ENCODE data around the gene MANF. TPM values are rescaled to one million over a fixed set of nuclear protein-coding genes. Genes with fewer than 3 reads are reported as not detected.

MANF gene
- total and polyA plus RNA-seq, 2 of the 13 experiments (the other 11 are each of a cell fraction or from before 2014, with no cell fraction given): 55.4 to 269 TPM

DNA sequence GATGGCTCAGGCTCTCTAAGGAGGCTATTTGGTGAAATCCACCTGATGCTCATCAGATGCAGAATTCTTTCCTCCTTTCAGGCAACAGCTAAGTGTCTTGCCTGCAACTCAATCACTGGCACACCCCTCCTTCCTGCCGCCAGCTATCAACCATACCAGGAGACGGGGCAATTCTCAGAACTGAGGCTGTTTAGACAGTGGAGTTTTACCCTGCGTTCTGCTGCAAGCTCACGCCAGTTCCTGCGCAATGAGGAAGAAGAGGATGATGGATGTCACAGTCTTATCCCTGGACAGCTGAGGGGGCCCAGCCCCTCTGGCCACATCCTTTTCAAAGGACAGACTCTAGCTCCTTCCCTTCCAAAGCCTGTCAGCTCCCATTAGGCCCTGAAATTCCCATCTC is 7.0 kb upstream of the MANF start:
- no peak for FAIRE-seq
- CTCF ChIA-PET (ENCODE audit: low intra/inter-chr PET ratio, low total read pairs): no interaction called here
- BruUV-seq (replicated peaks): no TSS peak
- DNase-seq (ENCODE audit: low spot score): no peak
- TF ChIP-seq SALL2 (CRISPR knock-in tag; IDR thresholded peaks at IDR 0.05): no peak
- TF ChIP-seq, protein P1, sequence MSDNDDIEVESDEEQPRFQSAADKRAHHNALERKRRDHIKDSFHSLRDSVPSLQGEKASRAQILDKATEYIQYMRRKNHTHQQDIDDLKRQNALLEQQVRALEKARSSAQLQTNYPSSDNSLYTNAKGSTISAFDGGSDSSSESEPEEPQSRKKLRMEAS (IDR thresholded peaks at IDR 0.05): no peak
- no peak for TF ChIP-seq SOX13 (IDR thresholded peaks at IDR 0.05)
- TF ChIP-seq SOX13 (CRISPR knock-in tag; conservative IDR thresholded peaks at IDR 0.05 in 1 of 2, IDR thresholded peaks at IDR 0.05 in 1 of 2): no peak
- TF ChIP-seq, protein P2, sequence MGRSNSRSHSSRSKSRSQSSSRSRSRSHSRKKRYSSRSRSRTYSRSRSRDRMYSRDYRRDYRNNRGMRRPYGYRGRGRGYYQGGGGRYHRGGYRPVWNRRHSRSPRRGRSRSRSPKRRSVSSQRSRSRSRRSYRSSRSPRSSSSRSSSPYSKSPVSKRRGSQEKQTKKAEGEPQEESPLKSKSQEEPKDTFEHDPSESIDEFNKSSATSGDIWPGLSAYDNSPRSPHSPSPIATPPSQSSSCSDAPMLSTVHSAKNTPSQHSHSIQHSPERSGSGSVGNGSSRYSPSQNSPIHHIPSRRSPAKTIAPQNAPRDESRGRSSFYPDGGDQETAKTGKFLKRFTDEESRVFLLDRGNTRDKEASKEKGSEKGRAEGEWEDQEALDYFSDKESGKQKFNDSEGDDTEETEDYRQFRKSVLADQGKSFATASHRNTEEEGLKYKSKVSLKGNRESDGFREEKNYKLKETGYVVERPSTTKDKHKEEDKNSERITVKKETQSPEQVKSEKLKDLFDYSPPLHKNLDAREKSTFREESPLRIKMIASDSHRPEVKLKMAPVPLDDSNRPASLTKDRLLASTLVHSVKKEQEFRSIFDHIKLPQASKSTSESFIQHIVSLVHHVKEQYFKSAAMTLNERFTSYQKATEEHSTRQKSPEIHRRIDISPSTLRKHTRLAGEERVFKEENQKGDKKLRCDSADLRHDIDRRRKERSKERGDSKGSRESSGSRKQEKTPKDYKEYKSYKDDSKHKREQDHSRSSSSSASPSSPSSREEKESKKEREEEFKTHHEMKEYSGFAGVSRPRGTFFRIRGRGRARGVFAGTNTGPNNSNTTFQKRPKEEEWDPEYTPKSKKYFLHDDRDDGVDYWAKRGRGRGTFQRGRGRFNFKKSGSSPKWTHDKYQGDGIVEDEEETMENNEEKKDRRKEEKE (IDR thresholded peaks at IDR 0.05): no peak
- TF ChIP-seq MTF1 (CRISPR knock-in tag; IDR thresholded peaks at IDR 0.05): no peak
- TF ChIP-seq ZNF234 (CRISPR knock-in tag; conservative IDR thresholded peaks at IDR 0.05): no peak
- TF ChIP-seq FOXO1 (CRISPR knock-in tag; IDR thresholded peaks at IDR 0.05): no peak
- TF ChIP-seq, protein P3, sequence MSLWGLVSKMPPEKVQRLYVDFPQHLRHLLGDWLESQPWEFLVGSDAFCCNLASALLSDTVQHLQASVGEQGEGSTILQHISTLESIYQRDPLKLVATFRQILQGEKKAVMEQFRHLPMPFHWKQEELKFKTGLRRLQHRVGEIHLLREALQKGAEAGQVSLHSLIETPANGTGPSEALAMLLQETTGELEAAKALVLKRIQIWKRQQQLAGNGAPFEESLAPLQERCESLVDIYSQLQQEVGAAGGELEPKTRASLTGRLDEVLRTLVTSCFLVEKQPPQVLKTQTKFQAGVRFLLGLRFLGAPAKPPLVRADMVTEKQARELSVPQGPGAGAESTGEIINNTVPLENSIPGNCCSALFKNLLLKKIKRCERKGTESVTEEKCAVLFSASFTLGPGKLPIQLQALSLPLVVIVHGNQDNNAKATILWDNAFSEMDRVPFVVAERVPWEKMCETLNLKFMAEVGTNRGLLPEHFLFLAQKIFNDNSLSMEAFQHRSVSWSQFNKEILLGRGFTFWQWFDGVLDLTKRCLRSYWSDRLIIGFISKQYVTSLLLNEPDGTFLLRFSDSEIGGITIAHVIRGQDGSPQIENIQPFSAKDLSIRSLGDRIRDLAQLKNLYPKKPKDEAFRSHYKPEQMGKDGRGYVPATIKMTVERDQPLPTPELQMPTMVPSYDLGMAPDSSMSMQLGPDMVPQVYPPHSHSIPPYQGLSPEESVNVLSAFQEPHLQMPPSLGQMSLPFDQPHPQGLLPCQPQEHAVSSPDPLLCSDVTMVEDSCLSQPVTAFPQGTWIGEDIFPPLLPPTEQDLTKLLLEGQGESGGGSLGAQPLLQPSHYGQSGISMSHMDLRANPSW (CRISPR knock-in tag; IDR thresholded peaks at IDR 0.05; ENCODE audit: borderline replicate concordance): no peak
- TF ChIP-seq KDM4B (CRISPR knock-in tag; IDR thresholded peaks at IDR 0.05): no peak
- TF ChIP-seq CBX2 (IDR thresholded peaks at IDR 0.05; ENCODE audit: low read depth, low read length): no peak
- no peak for TF ChIP-seq CBX2 (CRISPR knock-in tag; IDR thresholded peaks at IDR 0.05; ENCODE audit: low read depth)
- TF ChIP-seq ZNF484 (CRISPR knock-in tag; IDR thresholded peaks at IDR 0.05; ENCODE audit: borderline replicate concordance, low read depth): no peak
- TF ChIP-seq, protein P4, sequence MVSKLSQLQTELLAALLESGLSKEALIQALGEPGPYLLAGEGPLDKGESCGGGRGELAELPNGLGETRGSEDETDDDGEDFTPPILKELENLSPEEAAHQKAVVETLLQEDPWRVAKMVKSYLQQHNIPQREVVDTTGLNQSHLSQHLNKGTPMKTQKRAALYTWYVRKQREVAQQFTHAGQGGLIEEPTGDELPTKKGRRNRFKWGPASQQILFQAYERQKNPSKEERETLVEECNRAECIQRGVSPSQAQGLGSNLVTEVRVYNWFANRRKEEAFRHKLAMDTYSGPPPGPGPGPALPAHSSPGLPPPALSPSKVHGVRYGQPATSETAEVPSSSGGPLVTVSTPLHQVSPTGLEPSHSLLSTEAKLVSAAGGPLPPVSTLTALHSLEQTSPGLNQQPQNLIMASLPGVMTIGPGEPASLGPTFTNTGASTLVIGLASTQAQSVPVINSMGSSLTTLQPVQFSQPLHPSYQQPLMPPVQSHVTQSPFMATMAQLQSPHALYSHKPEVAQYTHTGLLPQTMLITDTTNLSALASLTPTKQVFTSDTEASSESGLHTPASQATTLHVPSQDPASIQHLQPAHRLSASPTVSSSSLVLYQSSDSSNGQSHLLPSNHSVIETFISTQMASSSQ (IDR thresholded peaks at IDR 0.05; ENCODE audit: low read depth): no peak
- TF ChIP-seq, protein P4 (CRISPR knock-in tag; IDR thresholded peaks at IDR 0.05; ENCODE audit: borderline replicate concordance): no peak
- Histone ChIP-seq H3K4me1 (ENCODE audit: insufficient read depth, low read length) (peaks cover 12% of the 10 kb centered on the region), H3K9me3 (ENCODE audit: low read length) (no peaks in the 10 kb centered on the region), H3K36me3 (replicated peaks in 1 of 2; ENCODE audit: control insufficient read depth in 1 of 2, insufficient read depth in 2 of 2, low read length in 2 of 2) (no peaks in the 10 kb centered on the region), H3K4me3 (replicated peaks in 1 of 3; ENCODE audit: insufficient read depth in 1 of 3, low read depth in 2 of 3, low read length in 3 of 3) (no peak overlapping the region), H3K27me3 (ENCODE audit: control insufficient read depth in 1 of 2, insufficient read depth in 2 of 2, low read length in 2 of 2) (peaks cover 7 to 60% of the 10 kb centered on the region in 2 experiments; a peak in 3 of 5 replicates), H2AFZ (ENCODE audit: low read length) (no peak overlapping the region), H3K27ac (ENCODE audit: extremely low read length, insufficient read depth, low read length) (no peak overlapping the region), H3K4me2 (ENCODE audit: low read depth, low read length) (no peak overlapping the region), H4K20me1 (ENCODE audit: insufficient read depth, low read length) (no peaks in the 10 kb centered on the region), H3K79me2 (ENCODE audit: insufficient read depth, low read length) (no peaks in the 10 kb centered on the region), H3K9ac (ENCODE audit: insufficient read depth, low read depth, low read length) (no peak overlapping the region)
- ATAC-seq: no peak
- in situ Hi-C loops (cut with HindIII; ENCODE audit: extremely low pct_ligation_motif_present, low pct_unique_long_range_greater_than_20kb): loop anchor here (10.0 kb wide), 1 partner anchor 273 kb away; no protein-coding TSS in a partner anchor
- intact Hi-C loops (cut with micrococcal nuclease; ENCODE audit: unreplicated experiment): no loop called here
- POLR2A ChIA-PET: no interaction called here
- WGBS (ENCODE audit: low lambda C conversion rate): 42% methylated on average over 5 of the region's 5 CpGs

All from HepG2 (cell line).